Heart right ventricle (tissue), 16 donors: ENCODE results near the gene LRP5. TPM values are rescaled to one million over a fixed set of nuclear protein-coding genes. Genes with fewer than 3 reads are reported as not detected.

ENCODE experiments used
- ATAC-seq, 8 donors: fragments of 200-7000 bp; cut with Tn5 transposase; one replicate each; pipeline ENCODE4 v1.9.1; 2020; ENCODE audit warnings: mild to moderate bottlenecking in 8 of 8, moderate library complexity in 8 of 8, moderate number of reproducible peaks in 1 of 8
- DNase-seq, 2 donors: peaks; one replicate each; pipeline ENCODE4 v3.0.0-alpha.2; 2020
- H3K27ac ChIP-seq, 10 donors: fragments of 200-600 bp; sonication (generic) in 2 of 10; one replicate each; pipeline versions ENCODE4 v1.5.0 to v1.8.0; 2020 to 2022; ENCODE audit warnings: mild to moderate bottlenecking in 3 of 10
- H3K27me3 ChIP-seq, 7 donors: fragments of 200-600 bp; one replicate each; pipeline ENCODE4 v1.8.0; 2021 to 2022; ENCODE audit warnings: mild to moderate bottlenecking in 2 of 7
- H3K36me3 ChIP-seq, 9 donors: fragments of 200-600 bp; sonication (generic) in 1 of 9; one replicate each; pipeline versions ENCODE4 v1.5.0 to v1.8.0; 2020 to 2022; ENCODE audit warnings: mild to moderate bottlenecking in 2 of 9
- H3K4me1 ChIP-seq, 9 donors: fragments of 200-600 bp; sonication (generic) in 1 of 9; one replicate each; pipeline versions ENCODE4 v1.5.0 to v1.8.0; 2020 to 2022; ENCODE audit warnings: mild to moderate bottlenecking in 4 of 9
- H3K4me3 ChIP-seq, 10 donors: fragments of 200-600 bp; sonication (generic) in 2 of 10; one replicate each; pipeline versions ENCODE4 v1.5.0 to v1.8.0; 2020 to 2022; ENCODE audit warnings: mild to moderate bottlenecking in 7 of 10, moderate library complexity in 2 of 10
- H3K9me3 ChIP-seq, 11 donors: fragments of 200-600 bp in 10 of 11; sonication (generic) in 2 of 11; one replicate each; pipeline versions ENCODE4 v1.5.0 to v1.8.0; 2013 to 2022; ENCODE audit warnings: mild to moderate bottlenecking in 2 of 11, control low read depth in 1 of 11, moderate library complexity in 1 of 11
- CTCF ChIP-seq, 9 donors: fragments of 200-600 bp; sonication (generic) in 2 of 9; IDR thresholded peaks; one replicate each; pipeline versions ENCODE4 v1.5.0 to v1.8.0; 2021 to 2022; ENCODE audit warnings: antibody characterized with exemption in 9 of 9, mild to moderate bottlenecking in 5 of 9, moderate library complexity in 1 of 9
- WGBS, 2 donors: extraction: QIAGEN DNeasy Blood & Tissue Kit; methylation state at CpG; one replicate each; pipeline ENCODE4 v1.1.7; 2013; ENCODE audit warnings: inconsistent platforms in 1 of 2; 5-methylcytosine and 5-hydroxymethylcytosine counted together
- intact Hi-C, 10 donors: fragments of 100-400 bp; cut with DNase I; formaldehyde crosslinking; loops; one replicate each; pipeline versions ENCODE4 v1.11.1 to v1.14.2; 2022
- polyA plus RNA-seq, 2 donors: library from polyadenylated mRNA; stranded (reverse); fragments of 200-250 nt; gene quantifications; one replicate each; pipeline ENCODE4 v1.2.3, GENCODE V29; 2013
- total RNA-seq, 10 donors: library from RNA; stranded (reverse); fragmentation: NEBNext Ultra II Directional in 3 of 10; extraction: Animal tissue kit (Norgen Biotek cat#: 25700) in 3 of 10; gene quantifications; one replicate each; pipeline versions ENCODE4 v1.2.1 to v1.2.4, GENCODE V29; 2021 to 2023
- donor health status: Arrhythmogenic right ventricular cardiomyopathy.
- donor health status: ischemic (EF 13 %, LVEDD 7.1; RV severe dilation, severe dysfunction).
- donor health status: healthy with polysubstance abuse.
- donor health status: DM: no; HTN: yes; CAD: no.
- donor health status: DM: no; HTN: no; CAD: no.
- donor health status: ischemic (EF 25% LVEDD 6.9; RV normal size, moderate dysfunction).
- donor health status: ischemic (EF 25% LVEDD 5.7; RV mildly dilated, moderate dysfunction).
- donor health status: healthy.
- donor health status: DM: yes; HTN: yes; CAD: no.
- donor health status: Ischemic cardiomyopathy.
- donor health status: ischemic (EF 35%, LVEDD 5.7; RV mildly dilated, moderate dysfunction).
- donor health status: nonischemic (EF 11% LVEDD 7.7; RV severe dilation, severe dysfunction).
- donor health status: DM: yes; HTN: yes; CAD: no.
- donor health status: PGD.
- donor health status: ischemic (EF 29% LVEDD 5.4; RV normal size, mild dysfunction).
- donor health status: nonischemic (EF 23%, LVEDD 6.1; RV moderate dilation, normal function).

The LRP5 gene
- total and polyA plus RNA-seq, 12 donors, result 23.2 to 73.3 (median 46.3) TPM

GRCh38 chr11:68312780-68313573 is 586 bp downstream of the LRP5 start:
- peak in 6 of 8 donors; percentile 2 to 21 (median 13) for ATAC-seq
- WGBS, 2 donors, result 0 to 1% methylated on average over 51 to 102 of the region's 102 CpGs
- Histone ChIP-seq H3K27me3 (peaks cover 0 to 32% (median 0%) of the 10 kb centered on the region in 7 donors), H3K4me1 (peaks cover 26 to 55% (median 51%) of the 10 kb centered on the region in 9 donors), H3K4me3 (peak overlapping the region; percentile 60 to 89 (median 72)), H3K9me3 (no peaks in the 10 kb centered on the region), H3K36me3 (no peaks in the 10 kb centered on the region), H3K27ac (peak overlapping the region; percentile 72 to 95 (median 86))
- no peak for TF ChIP-seq CTCF (IDR thresholded peaks at IDR 0.05)
- intact Hi-C loops, result loop anchor here in 8 of 10 donors (5.0 kb wide), 3 partner anchors 41 to 69 kb away; partner anchors contain the start of gene C11orf24 (in 1 of the 8)
- DNase-seq, result no peak

GRCh38 chr11:68313574-68314202 is 1.3 kb downstream of the LRP5 start:
- 3 to 4% methylated on average over 19 of the region's 19 CpGs for WGBS, 2 donors
- peak in 7 of 8 donors; percentile 8 to 20 (median 18) for ATAC-seq
- Histone ChIP-seq H3K4me3 (peak overlapping the region; percentile 60 to 89 (median 72)), H3K4me1 (peaks cover 26 to 62% (median 50%) of the 10 kb centered on the region in 9 donors), H3K9me3 (no peaks in the 10 kb centered on the region), H3K36me3 (no peaks in the 10 kb centered on the region), H3K27ac (peak overlapping the region; percentile 80 to 95 (median 86)), H3K27me3 (peaks cover 0 to 32% (median 0%) of the 10 kb centered on the region in 7 donors)
- no peak for DNase-seq
- intact Hi-C loops, result loop anchor here in 9 of 10 donors (2.0 to 5.0 kb wide), 4 partner anchors 41 to 69 kb away; partner anchors contain the start of gene C11orf24 (in 1 of the 9)
- no peak for TF ChIP-seq CTCF (IDR thresholded peaks at IDR 0.05)

- H3K36me3 ChIP-seq, result no peaks in the 10 kb centered on the region
- peak; percentile 25 to 68 (median 55) for ATAC-seq
Measured at GRCh38 chr11:68314203-68315170, 2.1 kb downstream of the LRP5 start.

More at GRCh38 chr11:68314203-68315170, 2.1 kb downstream of the LRP5 start:
- Histone ChIP-seq H3K4me3 (peak overlapping the region; percentile 60 to 89 (median 72)), H3K9me3 (no peaks in the 10 kb centered on the region), H3K27ac (peak overlapping the region; percentile 80 to 95 (median 86)), H3K27me3 (peaks cover 0 to 32% (median 0%) of the 10 kb centered on the region in 7 donors), H3K4me1 (peaks cover 26 to 63% (median 50%) of the 10 kb centered on the region in 9 donors)
- WGBS, 2 donors, result 13 to 14% methylated on average over 27 of the region's 27 CpGs
- peak in 1 of 2 donors; percentile 63 for DNase-seq
- intact Hi-C loops, result loop anchor here in 9 of 10 donors (2.0 to 5.0 kb wide), 4 partner anchors 42 to 68 kb away; partner anchors contain the start of gene C11orf24 (in 1 of the 9)
- TF ChIP-seq CTCF (IDR thresholded peaks at IDR 0.05), result peak in 1 of 9 donors; percentile 3
